OCI-M2 (cell line): ENCODE data around the gene FNIP2.
"Not testable (repeated sequence)": the region's sequence is repeated elsewhere in the genome, so short reads cannot be mapped to it uniquely, and the experiment has no call there.

Source experiments
- DNase-seq: peaks from one replicate; lab custom pipeline; 2025; ENCODE audit not compliant: unreplicated experiment; lab: John Stamatoyannopoulos, UW

Gene FNIP2

GRCh38 chr4:158813113-158813512 is 44.3 kb downstream of the FNIP2 start:
- no peak for DNase-seq

GRCh38 chr4:158814207-158814606 is 45.4 kb downstream of the FNIP2 start:
- no peak for DNase-seq

GRCh38 chr4:158814636-158815330 is 46.0 kb downstream of the FNIP2 start:
- DNase-seq, result no peak

GRCh38 chr4:158816955-158817354 is 48.1 kb downstream of the FNIP2 start:
- no peak for DNase-seq

- no peak for DNase-seq
Observed at GRCh38 chr4:158817562-158818296, 48.9 kb downstream of the FNIP2 start.

GRCh38 chr4:158818560-158819140 is 49.8 kb downstream of the FNIP2 start:
- DNase-seq, result no peak

GRCh38 chr4:158819942-158820786 is 51.3 kb downstream of the FNIP2 start:
- no peak for DNase-seq

- no peak for DNase-seq
Observed at GRCh38 chr4:158821228-158821971, 52.6 kb downstream of the FNIP2 start.

- no peak for DNase-seq
Observed at GRCh38 chr4:158822348-158822747, 53.5 kb downstream of the FNIP2 start.

- DNase-seq, result no peak
Observed at GRCh38 chr4:158823461-158823873, 54.6 kb downstream of the FNIP2 start.

GRCh38 chr4:158824425-158825274 is 55.8 kb downstream of the FNIP2 start:
- DNase-seq, result no peak

- DNase-seq, result no peak
Observed at GRCh38 chr4:158825433-158826036, 56.7 kb downstream of the FNIP2 start.

- no peak for DNase-seq
Observed at GRCh38 chr4:158826057-158826456, 57.2 kb downstream of the FNIP2 start.

- DNase-seq, result no peak
Observed at GRCh38 chr4:158826882-158827281, 58.1 kb downstream of the FNIP2 start.

- DNase-seq, result no peak
Observed at GRCh38 chr4:158827543-158827981, 58.7 kb downstream of the FNIP2 start.

- DNase-seq, result not testable (repeated sequence)
Observed at GRCh38 chr4:158828151-158828550, 59.3 kb downstream of the FNIP2 start.

- no peak for DNase-seq
Observed at GRCh38 chr4:158829254-158829653, 60.4 kb downstream of the FNIP2 start.

- no peak for DNase-seq
Observed at GRCh38 chr4:158833602-158834001, 64.8 kb downstream of the FNIP2 start.
